Measurements from ENCODE around the gene KRT82.

The KRT82 gene

DNA sequence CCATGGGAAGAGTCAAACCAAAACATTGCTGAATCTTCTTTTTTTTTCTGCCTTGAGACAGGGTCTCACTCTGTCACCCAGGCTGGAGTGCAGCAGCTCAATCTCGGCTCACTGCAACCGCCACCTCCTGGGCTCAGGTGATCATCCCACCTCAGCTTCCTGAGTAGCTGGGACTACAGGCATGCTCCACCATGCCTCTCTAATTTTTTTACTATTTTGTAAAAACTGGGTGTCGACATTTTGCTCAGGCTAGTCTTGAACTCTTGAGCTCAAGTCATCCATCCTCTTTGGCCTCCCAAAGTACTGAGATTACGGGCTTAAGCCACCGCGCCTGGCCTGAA lies 29.5 kb upstream of the KRT82 start:
- TF ChIP-seq, protein P1, sequence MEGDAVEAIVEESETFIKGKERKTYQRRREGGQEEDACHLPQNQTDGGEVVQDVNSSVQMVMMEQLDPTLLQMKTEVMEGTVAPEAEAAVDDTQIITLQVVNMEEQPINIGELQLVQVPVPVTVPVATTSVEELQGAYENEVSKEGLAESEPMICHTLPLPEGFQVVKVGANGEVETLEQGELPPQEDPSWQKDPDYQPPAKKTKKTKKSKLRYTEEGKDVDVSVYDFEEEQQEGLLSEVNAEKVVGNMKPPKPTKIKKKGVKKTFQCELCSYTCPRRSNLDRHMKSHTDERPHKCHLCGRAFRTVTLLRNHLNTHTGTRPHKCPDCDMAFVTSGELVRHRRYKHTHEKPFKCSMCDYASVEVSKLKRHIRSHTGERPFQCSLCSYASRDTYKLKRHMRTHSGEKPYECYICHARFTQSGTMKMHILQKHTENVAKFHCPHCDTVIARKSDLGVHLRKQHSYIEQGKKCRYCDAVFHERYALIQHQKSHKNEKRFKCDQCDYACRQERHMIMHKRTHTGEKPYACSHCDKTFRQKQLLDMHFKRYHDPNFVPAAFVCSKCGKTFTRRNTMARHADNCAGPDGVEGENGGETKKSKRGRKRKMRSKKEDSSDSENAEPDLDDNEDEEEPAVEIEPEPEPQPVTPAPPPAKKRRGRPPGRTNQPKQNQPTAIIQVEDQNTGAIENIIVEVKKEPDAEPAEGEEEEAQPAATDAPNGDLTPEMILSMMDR (conservative IDR thresholded peaks at IDR 0.05; ENCODE audit: low read length): no peak
- H3K4me3 ChIP-seq (ENCODE audit: low read length): no peak overlapping the region
- no peak for DNase-seq (ENCODE audit: low read depth)

DNA sequence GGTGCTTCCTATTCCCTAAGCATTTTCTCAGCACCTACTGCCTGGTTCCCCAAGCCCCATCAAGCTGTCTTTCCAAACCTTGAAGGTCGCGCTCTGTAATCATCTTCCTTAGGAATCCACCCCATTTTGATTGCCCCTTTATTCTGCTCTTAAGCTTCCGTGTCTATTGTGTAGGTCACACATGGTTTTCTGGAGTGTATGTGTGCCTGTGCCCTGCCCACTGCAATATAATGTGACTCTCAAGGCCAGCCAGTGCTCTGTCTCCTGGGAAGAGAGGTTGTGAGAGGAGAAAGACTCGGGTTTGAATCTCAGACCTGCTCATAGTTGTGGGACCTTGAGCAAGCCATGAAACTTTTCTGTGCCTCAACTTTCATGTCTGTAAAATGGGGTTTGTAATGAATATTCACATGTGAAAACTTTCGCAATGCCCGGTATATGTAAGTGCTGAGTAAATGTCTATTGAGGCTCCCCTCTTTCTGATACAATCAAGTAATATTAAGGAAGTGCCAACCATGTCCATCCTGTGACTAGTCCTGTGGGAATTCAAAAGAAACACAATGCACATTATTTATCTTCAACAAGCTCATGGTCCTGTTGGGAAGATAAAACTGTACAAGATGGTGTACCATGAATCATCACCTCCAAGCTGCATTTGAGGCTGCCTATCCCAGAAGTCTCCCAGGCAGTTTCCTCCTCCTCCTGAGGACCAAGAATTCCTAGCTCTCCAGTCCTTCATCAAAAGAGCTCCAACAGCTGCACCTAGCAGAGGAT lies 28.8 kb upstream of the KRT82 start:
- TF ChIP-seq, protein P1 (conservative IDR thresholded peaks at IDR 0.05; ENCODE audit: low read length): no peak

DNA sequence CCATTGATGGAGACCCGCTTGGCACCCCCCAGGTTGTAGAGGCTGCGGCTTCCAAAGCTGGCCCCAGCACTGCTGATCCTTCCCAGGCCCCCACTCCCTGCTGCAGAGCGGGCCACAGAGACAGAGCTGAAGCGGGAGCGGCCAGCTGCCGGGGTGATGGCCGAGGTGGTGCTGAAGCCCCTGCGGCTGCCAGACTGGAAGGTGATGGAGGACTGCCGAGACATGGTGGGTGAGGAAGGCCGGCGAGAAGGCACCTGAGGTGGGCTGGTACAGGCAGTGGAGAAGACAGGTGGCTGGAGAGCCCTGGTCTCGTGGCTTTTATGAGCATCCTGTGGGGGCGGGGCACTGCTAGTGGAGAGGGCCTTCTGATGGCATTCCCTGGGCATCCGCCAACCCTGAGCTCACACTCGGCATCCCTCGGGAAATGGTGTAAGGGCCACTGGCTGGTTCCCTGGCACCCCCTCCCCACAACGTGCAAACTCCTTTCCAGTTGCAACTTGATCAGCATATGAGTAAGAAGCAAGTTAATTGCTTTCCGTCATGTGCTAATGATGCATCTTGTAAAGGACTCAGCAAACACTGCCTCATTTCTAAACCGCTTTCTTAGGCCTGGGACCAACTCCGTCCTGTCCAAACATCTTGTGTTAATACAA lies 28.1 kb upstream of the KRT82 start, which contains the start of gene KRT75:
KRT75 (minus strand) TSS at position 291 of the 653 bp plus-strand sequence; CDS start at position 224, 67 bp downstream.
- DNase-seq (ENCODE audit: low read depth): peak; percentile 17
- no peak within 1 kb of the TSS for H3K4me3 ChIP-seq (ENCODE audit: low read length)
- TF ChIP-seq, protein P1 (conservative IDR thresholded peaks at IDR 0.05; ENCODE audit: low read length): no peak

More for the DNA sequence above, 28.8 kb upstream of the KRT82 start:
- no peak overlapping the region for H3K4me3 ChIP-seq (ENCODE audit: low read length)
- no peak for DNase-seq (ENCODE audit: low read depth)

DNA sequence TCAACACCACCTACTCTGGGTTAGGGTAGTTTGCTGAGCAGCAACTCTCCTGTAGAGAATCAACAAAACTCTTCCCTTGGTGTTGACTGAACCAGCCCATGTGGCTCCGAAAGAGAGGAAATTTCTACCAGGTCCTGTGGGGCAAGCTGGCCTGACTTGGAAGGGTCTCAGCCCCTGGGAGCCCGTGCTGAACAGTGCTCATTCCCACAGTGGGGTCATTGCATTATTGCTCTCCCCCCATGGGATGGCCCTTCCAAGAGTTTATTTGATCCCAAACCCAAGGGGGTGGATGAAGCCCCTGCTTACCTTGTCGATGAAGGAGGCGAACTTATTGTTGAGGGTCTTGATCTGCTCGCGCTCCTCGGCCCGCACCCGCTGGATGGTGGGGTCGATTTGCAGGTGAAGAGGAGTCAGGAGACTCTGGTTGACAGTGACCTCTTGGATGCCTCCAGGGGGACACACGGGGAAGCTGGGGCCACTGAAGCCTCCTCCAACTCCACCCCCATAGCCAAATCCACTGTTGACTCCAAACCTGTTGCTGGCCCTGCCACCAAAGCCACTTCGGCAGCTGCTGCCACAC lies 27.5 kb upstream of the KRT82 start:
- no peak overlapping the region for H3K4me3 ChIP-seq (ENCODE audit: low read length)
- TF ChIP-seq, protein P1 (conservative IDR thresholded peaks at IDR 0.05; ENCODE audit: low read length): no peak
- no peak for DNase-seq (ENCODE audit: low read depth)

DNA sequence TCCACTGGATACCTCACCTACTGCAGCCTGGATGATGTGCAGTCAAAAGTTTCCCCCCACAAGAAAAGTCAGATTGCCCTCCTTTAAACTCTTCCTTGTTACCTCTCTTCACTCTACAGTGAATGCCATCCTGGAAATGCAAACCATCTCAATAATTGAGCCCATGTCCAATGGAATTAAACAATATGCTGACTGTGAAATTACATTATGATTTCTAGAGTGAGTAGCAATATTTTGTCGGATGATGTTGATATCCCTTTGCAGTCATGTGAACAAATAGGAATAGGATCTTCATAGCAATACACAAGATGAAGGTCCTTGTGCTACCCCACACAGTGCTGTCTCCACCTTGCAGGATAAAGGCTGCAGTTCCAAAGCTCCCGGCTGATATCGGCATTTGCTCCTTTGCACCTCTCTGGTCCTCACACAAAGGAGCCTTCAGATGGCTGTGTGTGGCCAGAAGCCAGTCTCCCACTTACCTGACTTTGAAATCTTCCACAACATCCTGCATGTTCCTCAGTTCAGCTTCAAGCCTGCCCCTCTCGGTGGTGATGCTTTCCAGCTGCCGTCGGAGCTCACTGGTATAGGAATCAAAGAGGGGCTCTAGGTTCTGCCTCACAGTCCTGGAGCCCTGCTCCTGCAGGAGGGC lies 26.5 kb upstream of the KRT82 start:
- no peak overlapping the region for H3K4me3 ChIP-seq (ENCODE audit: low read length)
- DNase-seq (ENCODE audit: low read depth): no peak
- TF ChIP-seq, protein P1 (conservative IDR thresholded peaks at IDR 0.05; ENCODE audit: low read length): no peak

DNA sequence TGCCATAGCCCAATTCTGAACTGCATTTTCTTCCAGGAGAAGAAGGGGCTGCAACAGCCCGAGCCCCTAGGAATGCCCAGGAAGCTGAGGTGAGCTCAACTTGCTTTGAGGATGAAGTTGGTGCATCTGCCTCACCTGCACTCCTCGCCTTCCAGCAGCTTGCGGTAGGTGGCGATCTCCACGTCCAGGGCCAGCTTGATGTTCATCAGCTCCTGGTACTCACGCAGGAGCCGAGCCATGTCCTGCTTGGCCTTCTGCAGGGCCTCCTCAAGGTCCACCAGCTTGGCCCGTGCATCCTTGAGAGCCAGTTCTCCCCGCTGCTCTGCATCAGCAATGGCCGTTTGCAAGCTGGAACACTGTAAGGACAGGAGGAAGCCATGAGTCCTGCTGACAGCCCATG lies 22.0 kb upstream of the KRT82 start:
- TF ChIP-seq, protein P1 (conservative IDR thresholded peaks at IDR 0.05; ENCODE audit: low read length): no peak
- no peak for DNase-seq (ENCODE audit: low read depth)
- no peak overlapping the region for H3K4me3 ChIP-seq (ENCODE audit: low read length)
